NCI-H1092 (cell line): ENCODE measurements around the gene BCOR.

Source experiments
- DNase-seq: peaks from one replicate; lab custom pipeline; 2025; lab: John Stamatoyannopoulos, UW

BCOR gene

GRCh38 chrX:40063555-40063954 is 34.2 kb downstream of the BCOR start:
- DNase-seq: no peak

- DNase-seq: no peak
Observed at GRCh38 chrX:40062525-40063155, 35.1 kb downstream of the BCOR start.

GRCh38 chrX:40061871-40062524 is 35.8 kb downstream of the BCOR start:
- DNase-seq: no peak

GRCh38 chrX:40061005-40061404 is 36.8 kb downstream of the BCOR start:
- DNase-seq: no peak

GRCh38 chrX:40060356-40060845 is 37.4 kb downstream of the BCOR start:
- no peak for DNase-seq

- DNase-seq: peak; percentile 94
Observed at GRCh38 chrX:40058719-40059118, 39.0 kb downstream of the BCOR start.

- DNase-seq: no peak
Observed at GRCh38 chrX:40057405-40057804, 40.4 kb downstream of the BCOR start.

GRCh38 chrX:40056420-40056819 is 41.3 kb downstream of the BCOR start:
- DNase-seq: no peak

- DNase-seq: no peak
Observed at GRCh38 chrX:40055495-40055894, 42.3 kb downstream of the BCOR start.

- no peak for DNase-seq
Observed at GRCh38 chrX:40054793-40055192, 43.0 kb downstream of the BCOR start.

- no peak for DNase-seq
Observed at GRCh38 chrX:40050532-40050931, 47.2 kb downstream of the BCOR start.

GRCh38 chrX:40049084-40049641 is 48.6 kb downstream of the BCOR start:
- DNase-seq: no peak

GRCh38 chrX:40047485-40047884 is 50.3 kb downstream of the BCOR start:
- no peak for DNase-seq

GRCh38 chrX:40043895-40044294 is 53.9 kb downstream of the BCOR start:
- no peak for DNase-seq

GRCh38 chrX:40041915-40042314 is 55.8 kb downstream of the BCOR start:
- no peak for DNase-seq

- DNase-seq: no peak
Observed at GRCh38 chrX:40040686-40041461, 56.9 kb downstream of the BCOR start.

- DNase-seq: no peak
Observed at GRCh38 chrX:40039887-40040286, 57.9 kb downstream of the BCOR start.

GRCh38 chrX:40037367-40037766 is 60.4 kb downstream of the BCOR start:
- no peak for DNase-seq

- DNase-seq: no peak
Observed at GRCh38 chrX:40035726-40036125, 62.0 kb downstream of the BCOR start.

- no peak for DNase-seq
Observed at GRCh38 chrX:40031911-40032310, 65.8 kb downstream of the BCOR start.

- no peak for DNase-seq
Observed at GRCh38 chrX:40030205-40030604, 67.6 kb downstream of the BCOR start.

GRCh38 chrX:40022421-40022820 is 75.3 kb downstream of the BCOR start:
- DNase-seq: no peak

- no peak for DNase-seq
Observed at GRCh38 chrX:40021647-40022046, 76.1 kb downstream of the BCOR start.
